Stimulated activated CD4-positive, alpha-beta T cell treated with anti-CD3 and anti-CD28 coated beads, TNF-alpha, amount 100 ng/mL, for 1 hour (primary cell): ENCODE results near the gene CYP2A6.
"Not testable (repeated sequence)": the region's sequence is repeated elsewhere in the genome, so short reads cannot be mapped to it uniquely, and the experiment has no call there.

Experiments used
- DNase-seq, 3 donors: peaks; one replicate each; pipeline ENCODE4 v3.0.0-alpha.2; 2020; ENCODE audit warnings: low read depth in 3 of 3, low spot score in 1 of 3

Gene CYP2A6

DNA sequence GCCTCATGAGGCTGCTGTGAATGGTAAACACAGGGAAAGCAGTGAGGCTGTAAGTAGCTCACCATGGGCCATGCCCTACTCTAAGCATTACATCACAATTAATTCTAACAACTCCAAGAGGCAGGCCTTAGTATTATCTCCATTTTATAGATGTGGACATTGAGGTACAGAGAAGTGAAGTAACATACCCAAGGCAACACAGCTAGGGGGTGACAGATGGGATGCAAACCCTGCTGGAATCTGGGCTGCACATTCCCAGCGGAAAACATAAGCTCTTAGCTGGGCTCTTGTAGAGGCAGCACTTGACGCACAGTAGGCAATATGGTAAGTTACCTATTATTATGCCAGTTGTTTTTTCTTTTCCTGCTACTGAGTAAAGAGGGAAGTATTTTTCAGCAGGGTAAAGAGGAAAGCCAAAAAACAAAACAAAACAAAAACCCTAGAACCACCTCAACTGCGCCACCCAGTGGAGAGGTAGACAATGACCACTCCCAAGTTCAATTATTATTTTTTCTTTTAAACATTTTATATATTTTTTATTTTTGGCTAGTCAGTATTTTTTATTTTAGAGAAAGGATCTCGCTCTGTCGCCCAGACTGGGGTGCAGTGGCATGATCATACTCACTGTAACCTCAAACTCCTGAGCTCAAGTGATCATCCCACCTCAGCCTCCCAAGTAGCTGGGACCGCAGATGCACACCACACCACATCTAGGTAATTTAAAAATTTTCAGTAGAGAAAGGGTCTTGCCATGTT lies 30.6 kb downstream of the CYP2A6 start:
- peak in 2 of 3 donors; percentile 51 to 58 for DNase-seq

- peak; percentile 39 to 63 (median 56) for DNase-seq
These were observed 31.5 kb downstream of the CYP2A6 start for GRCh38 chr19:40818480-40819399.

DNA sequence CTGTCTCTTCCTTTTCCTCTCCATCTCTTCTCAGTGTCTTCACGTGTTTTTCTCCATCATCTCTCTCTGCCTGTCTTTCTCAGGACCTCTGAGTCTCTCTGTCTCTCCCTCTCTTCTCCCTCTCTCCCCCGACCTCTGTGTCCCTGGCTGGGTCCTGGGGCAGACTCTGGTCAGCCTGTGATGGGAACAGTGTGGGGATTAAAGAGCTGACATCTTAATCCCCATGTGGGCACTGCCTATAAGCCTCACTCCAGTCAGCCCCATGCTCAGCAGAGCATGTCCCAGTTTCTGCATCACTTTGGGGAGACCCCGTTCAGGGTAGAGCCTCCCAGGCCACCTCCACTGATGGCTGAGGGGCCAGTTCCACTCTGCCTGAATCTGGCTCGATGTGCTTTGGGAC lies 35.0 kb downstream of the CYP2A6 start:
- DNase-seq = no peak

DNA sequence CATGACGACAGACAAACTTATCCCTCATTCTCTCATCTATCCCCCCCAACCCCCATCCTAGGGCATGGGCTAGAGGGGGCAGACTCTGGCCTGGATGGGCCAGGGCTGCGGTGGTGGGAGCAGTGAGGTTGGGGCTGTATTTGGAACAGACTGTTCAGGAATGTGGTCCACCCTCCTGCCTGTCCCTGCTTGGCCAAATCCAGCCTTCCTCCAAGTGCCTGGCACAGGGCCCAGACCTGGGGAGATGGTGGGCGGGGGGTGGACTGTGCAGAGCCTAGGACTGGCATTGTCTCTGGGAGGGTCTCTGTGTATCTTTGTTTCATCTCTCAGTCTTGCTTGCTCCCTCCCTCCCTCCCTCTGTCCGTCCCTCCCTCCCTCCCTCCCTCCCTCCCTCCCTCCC lies 37.1 kb downstream of the CYP2A6 start:
- DNase-seq = no peak

GRCh38 chr19:40812571-40812970 lies 37.7 kb downstream of the CYP2A6 start:
- DNase-seq = not testable (repeated sequence)

- DNase-seq = no peak
These were observed 38.5 kb downstream of the CYP2A6 start for GRCh38 chr19:40811478-40812341.

DNA sequence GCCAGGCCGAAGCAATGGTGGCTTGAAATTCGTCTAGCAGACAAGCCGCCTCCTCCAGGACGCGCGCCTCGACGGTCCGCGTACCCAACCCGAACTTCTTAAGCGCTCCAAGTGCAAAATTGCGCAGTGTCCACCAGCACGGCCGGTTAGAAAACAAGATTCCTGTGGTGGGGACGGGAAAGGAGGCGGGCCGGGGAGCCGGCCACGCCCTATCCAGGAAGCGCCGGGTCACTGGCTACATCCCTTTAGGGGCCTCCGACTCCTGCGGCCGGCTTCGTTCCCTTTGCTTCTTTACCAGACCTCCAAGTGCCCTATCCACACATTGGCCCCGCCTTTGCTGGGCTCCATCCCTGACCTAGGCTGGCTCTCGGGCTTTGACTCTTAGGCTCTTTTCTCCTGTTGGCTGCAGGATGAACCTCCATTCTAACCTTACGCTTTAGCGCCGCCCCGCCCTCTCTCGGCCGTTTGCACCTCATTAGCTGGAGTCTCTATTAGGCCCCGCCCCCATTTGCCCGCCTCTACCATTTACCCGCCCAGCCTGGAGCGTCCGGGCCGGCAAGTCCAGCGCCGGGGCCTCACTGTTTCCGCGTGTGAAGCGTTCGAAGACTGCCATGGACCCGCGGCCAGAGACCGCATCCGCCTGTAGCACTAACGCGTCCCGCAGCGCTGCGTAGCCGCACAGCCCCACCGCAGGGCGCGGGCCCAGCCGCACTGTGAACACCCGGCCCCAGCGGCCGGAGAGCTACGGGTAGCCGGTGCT lies 39.4 kb downstream of the CYP2A6 start:
- DNase-seq = not testable (repeated sequence)

GRCh38 chr19:40810160-40810559 lies 40.1 kb downstream of the CYP2A6 start:
- DNase-seq = no peak

DNA sequence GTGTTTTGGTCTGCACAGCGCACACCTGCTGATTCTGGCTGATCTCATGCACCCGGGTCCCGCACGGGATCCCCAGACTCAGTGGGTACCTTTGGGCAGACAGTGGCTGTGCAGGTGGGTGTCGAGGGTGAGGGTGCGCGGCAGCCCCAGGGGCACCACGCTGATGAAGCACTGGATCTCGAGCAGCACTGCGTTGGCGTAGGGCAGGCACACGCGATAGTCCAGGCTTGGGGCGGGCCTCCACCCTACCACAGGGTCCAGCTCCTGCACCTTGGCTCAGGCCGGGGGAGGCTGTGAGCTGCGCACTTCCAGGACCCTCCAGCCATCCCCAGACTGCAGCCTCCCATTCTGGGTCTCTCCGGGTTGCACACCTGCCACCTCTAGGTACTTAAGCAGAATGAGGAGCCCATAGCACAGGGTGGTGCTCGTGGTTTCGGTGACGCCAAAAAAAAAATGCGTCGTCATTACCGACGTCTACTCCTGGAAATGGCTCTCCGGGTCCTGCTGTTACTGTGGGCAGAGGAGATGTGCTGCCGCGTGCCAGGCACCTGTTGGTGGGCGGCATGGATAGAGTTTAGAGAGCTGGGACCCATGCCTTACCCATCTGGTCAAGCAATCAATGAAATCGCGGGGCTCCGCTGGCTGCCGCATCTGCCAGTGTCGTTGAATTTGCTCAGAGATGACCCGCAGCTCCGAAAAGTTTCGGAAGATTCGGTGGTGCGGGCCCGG lies 40.7 kb downstream of the CYP2A6 start:
- DNase-seq = no peak

- no peak for DNase-seq
These were observed 41.8 kb downstream of the CYP2A6 start for GRCh38 chr19:40808497-40808896.

GRCh38 chr19:40808021-40808325 lies 42.3 kb downstream of the CYP2A6 start:
- DNase-seq = no peak

- DNase-seq = no peak
These were observed 42.9 kb downstream of the CYP2A6 start for GRCh38 chr19:40807147-40808020.

GRCh38 chr19:40806423-40807146 lies 43.7 kb downstream of the CYP2A6 start:
- peak; percentile 48 to 63 (median 53) for DNase-seq

- DNase-seq = peak in 1 of 3 donors; percentile 47
These were observed 44.9 kb downstream of the CYP2A6 start for GRCh38 chr19:40805258-40805868.

DNA sequence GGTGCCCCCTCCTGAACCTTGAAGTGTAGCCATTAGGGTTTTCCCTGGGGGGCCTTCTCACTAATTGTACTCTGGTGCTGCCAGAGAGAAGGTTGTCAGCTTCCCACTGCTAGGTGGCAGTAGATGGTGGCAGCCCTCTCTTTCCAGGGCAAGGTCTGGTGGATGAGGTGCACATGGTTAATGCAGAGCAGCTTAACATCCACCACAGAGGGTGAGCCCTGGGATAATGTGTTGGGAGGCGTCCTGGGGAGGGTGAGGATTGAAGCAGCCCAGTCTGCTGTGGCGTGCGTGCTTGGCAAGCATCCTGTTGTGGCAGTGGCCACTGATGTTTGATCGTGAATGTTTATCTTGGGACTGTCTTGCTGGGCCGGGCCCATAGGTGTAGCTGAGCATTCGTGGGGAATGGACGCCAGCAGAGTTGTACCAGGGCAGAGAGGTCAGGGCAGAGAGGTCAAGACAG lies 45.4 kb downstream of the CYP2A6 start:
- no peak for DNase-seq

GRCh38 chr19:40803857-40804782 lies 46.1 kb downstream of the CYP2A6 start:
- DNase-seq = peak in 1 of 3 donors; percentile 51
